ENCODE data around the gene IQCN.
A peak's percentile ranks its signal among the peaks of the same experiment; 100 is the strongest.

Gene IQCN

DNA sequence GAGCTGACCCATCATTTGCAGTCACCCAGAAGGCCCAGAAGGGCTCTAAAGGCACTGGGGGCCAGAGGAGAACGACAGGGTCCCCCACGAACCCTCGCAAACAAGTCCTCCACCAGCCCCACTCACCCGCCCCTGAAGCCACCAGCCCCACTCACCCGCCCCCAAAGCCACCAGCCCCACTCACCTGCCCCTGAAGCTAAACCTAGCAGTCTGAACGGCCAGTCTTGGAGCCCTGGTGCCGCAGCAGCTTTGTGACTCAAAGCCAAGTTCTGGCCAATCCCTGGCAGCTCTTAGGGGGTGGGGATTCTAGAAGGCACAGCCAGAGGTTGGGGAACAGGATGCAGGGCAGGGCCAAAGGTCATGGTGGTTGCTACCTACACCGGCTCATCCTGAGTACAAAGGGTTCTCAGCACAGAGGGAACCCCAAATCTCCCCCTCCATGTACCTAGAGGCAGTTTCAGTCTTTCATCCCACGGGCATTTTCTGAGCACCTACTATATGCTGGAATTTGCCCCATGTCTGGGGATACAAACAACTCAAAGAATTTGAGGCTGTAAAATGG is at the start of gene IQCN:
Gene IQCN, minus strand, starts transcription at position 234 of the 562 bp plus-strand sequence. CDS start 4,974 bp downstream, outside the sequence.
- no peak for DNase-seq
- in situ Hi-C loops (cut with HindIII; ENCODE audit: low pct_ligation_motif_present, low pct_unique_long_range_greater_than_20kb, low sequenced_read_pairs) = no loop called here

- in situ Hi-C loops (cut with HindIII; ENCODE audit: low pct_ligation_motif_present, low pct_unique_long_range_greater_than_20kb, low sequenced_read_pairs) = no loop called here
- DNase-seq = peak; percentile 96
Observed at GRCh38 chr19:18322759-18323460, 48.7 kb upstream of the IQCN start, which contains the start of gene LSM4. TSS of gene LSM4 (minus strand) at chr19:18323076. CDS start at chr19:18323020, 56 bp downstream.

DNA sequence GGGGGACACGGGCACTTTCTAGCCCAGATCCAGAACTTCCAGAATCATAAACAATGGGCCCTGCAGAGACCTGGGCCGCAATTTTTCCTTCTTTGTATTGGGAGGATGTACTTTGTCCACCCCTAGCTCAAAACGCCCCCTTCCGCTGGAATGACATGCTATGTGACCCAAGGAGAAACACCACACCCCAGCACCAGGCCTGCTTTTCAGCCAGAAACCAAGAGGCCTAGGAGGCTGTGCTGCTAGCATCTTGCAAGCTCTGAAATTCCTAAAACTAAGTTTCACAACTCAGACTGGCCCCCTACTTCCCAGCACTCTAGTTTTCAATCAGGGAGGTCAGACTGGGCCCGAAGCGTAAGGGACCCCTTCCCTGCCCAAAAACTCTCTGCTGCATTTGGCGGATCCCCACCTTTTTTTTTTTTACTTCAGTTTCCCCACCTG is 48.1 kb upstream of the IQCN start:
- in situ Hi-C loops (cut with HindIII; ENCODE audit: low pct_ligation_motif_present, low pct_unique_long_range_greater_than_20kb, low sequenced_read_pairs) = no loop called here
- DNase-seq = peak; percentile 61

DNA sequence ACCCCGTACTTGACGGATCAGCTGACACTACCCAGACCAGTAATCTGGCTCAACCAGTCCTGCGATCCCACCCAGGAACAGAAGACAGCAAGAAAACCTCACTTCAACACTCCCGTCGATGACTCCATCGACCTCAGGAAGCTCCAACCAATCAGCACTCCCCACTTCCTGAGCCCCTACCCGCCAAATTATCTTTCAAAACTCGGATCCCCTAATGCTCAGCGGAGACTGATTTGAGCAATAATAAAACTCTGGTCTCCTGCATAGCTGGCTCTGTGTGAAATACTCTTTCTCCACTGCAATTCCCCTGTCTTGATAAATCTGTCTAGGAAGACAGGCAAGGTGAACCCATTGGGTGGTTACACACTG is 47.5 kb upstream of the IQCN start:
- DNase-seq = no peak
- in situ Hi-C loops (cut with HindIII; ENCODE audit: low pct_ligation_motif_present, low pct_unique_long_range_greater_than_20kb, low sequenced_read_pairs) = no loop called here

DNA sequence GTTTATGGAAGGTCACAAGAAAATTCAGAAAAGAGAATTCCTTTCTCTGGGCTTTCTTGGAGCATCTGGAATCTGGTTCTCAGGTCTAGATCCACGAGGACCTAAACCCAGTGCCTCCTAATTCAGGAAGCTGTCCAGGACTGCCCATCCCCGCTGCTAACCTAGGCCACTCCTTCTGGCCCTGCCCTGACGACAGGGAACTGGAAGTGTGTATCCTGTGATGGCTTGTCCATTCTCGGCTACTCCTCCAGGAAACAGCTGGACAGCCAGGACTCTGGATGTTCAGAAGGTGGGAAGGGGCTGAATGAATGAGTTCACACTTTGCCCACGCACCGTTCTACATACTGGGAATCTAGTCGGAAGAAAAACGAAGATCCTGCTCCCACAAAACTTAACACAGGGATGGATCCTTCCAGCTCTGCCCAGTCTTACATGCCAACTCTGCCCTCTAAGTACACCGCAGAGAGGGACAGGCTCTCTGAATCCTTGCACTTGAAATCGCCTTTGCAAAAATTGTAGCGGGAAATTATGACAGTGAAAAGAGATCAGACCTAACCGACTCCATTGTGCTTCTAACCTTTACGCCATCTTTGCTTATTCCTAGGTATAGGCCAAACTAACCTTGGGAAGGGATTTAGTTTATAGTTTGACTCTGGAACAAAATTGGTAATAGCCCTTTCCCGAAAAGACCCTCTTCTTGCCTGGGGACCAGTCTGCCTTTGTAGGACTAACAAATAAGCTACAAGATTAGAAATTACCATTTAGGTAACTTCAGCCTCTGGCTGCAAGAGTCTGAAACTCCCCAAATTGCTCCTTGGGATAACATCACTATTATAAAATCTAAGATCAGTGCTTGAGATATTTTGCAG is 46.8 kb upstream of the IQCN start:
- in situ Hi-C loops (cut with HindIII; ENCODE audit: low pct_ligation_motif_present, low pct_unique_long_range_greater_than_20kb, low sequenced_read_pairs) = no loop called here
- DNase-seq = no peak

- in situ Hi-C loops (cut with HindIII; ENCODE audit: low pct_ligation_motif_present, low pct_unique_long_range_greater_than_20kb, low sequenced_read_pairs) = no loop called here
- no peak for DNase-seq
Observed at GRCh38 chr19:18319591-18320135, 45.4 kb upstream of the IQCN start.

DNA sequence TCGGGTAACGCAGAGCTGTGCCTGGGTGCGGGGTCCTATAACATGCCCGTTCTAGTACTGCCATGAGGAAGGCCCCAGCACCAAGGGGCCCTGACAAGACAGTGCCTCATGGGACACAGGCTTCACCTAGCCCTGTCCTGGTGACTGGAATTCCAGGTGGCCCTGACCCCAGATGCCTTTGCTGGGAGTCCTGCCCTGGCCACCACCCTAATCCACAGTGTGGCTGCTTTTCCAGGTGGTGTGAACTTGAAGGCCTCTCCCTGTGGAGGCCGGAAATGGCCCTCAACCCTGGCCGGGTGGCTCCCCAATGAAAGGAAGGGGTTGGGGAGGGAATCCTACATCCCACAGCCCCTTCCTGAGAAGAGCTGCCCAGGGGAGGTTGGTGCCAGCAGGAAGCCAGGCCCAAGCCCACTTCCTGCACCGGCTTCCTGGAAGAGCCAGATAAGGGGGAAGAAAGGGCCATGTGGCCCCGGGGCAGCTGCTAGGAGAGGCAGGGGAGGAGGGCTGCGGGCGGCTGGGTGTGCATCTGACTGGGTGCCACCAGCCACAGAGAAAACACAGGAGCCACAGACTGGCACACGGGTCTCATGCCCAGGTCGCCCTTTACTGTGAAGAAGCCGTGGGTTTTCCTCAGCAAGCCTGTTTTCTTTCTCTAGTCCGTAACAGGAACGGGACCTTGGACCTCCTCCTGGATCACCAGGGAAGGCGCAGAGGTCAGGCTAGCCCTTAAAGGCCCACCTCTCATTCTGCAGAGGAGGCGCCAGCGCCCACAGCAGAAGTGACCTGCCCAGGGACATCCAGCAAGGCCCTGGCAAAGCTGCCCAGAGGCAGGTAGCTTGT is 43.9 kb upstream of the IQCN start:
- DNase-seq = no peak
- in situ Hi-C loops (cut with HindIII; ENCODE audit: low pct_ligation_motif_present, low pct_unique_long_range_greater_than_20kb, low sequenced_read_pairs) = no loop called here

GRCh38 chr19:18313398-18313797 is 39.1 kb upstream of the IQCN start:
- in situ Hi-C loops (cut with HindIII; ENCODE audit: low pct_ligation_motif_present, low pct_unique_long_range_greater_than_20kb, low sequenced_read_pairs) = no loop called here
- DNase-seq = no peak

DNA sequence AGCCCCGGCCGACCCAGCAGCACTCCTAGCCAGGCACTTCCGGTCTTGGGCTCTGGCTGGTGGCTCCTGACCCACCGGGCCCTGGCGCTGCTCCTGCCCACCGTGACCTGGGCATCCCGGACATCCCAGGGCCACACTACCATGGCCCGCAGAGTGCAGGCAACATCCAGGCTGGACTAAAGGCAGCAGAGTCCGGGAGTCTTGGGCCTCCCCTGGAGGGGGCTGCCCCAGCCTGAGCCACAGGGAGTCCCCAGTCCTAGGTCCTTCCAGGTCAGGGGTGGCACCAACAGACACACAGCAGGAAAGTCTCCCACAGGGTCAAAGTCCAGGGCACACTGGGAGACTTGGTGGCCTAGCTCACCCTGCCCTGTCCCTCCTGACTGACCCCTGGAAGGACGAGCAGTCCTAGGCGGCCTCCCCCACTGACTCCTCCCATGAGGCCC is 37.9 kb upstream of the IQCN start:
- in situ Hi-C loops (cut with HindIII; ENCODE audit: low pct_ligation_motif_present, low pct_unique_long_range_greater_than_20kb, low sequenced_read_pairs) = no loop called here
- no peak for DNase-seq

GRCh38 chr19:18311502-18312091 is 37.3 kb upstream of the IQCN start:
- DNase-seq = no peak
- in situ Hi-C loops (cut with HindIII; ENCODE audit: low pct_ligation_motif_present, low pct_unique_long_range_greater_than_20kb, low sequenced_read_pairs) = no loop called here

- in situ Hi-C loops (cut with HindIII; ENCODE audit: low pct_ligation_motif_present, low pct_unique_long_range_greater_than_20kb, low sequenced_read_pairs) = no loop called here
- DNase-seq = no peak
Observed at GRCh38 chr19:18310966-18311365, 36.7 kb upstream of the IQCN start.

- DNase-seq = no peak
- in situ Hi-C loops (cut with HindIII; ENCODE audit: low pct_ligation_motif_present, low pct_unique_long_range_greater_than_20kb, low sequenced_read_pairs) = no loop called here
Observed at GRCh38 chr19:18310118-18310909, 36.1 kb upstream of the IQCN start.

DNA sequence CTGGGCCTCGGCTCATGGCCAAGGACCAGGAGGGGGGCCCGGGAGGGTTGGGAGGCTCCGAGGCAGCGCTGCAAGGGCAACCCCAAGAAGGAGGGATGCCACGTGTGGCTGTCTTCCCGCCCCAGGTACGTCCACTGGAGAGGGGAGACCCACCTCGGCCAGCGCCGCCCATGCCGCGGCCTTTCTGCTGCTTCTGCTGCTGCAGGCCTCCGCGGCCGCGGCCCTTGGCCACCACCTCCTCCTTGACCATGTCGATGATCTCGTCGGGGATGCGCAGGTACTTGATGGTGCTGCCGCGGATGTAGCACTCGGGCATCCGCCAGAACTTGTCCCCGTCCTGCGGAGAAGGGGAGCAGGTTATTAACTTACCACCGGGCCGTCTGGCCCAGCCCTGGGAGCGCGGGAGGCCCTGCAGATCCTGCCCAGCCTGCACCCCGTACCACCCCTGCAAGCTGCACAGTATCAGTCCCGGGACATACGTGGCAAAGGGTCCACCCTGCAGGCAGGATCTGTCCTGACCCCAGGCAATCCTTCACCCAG is 35.3 kb upstream of the IQCN start:
- in situ Hi-C loops (cut with HindIII; ENCODE audit: low pct_ligation_motif_present, low pct_unique_long_range_greater_than_20kb, low sequenced_read_pairs) = no loop called here
- no peak for DNase-seq

DNA sequence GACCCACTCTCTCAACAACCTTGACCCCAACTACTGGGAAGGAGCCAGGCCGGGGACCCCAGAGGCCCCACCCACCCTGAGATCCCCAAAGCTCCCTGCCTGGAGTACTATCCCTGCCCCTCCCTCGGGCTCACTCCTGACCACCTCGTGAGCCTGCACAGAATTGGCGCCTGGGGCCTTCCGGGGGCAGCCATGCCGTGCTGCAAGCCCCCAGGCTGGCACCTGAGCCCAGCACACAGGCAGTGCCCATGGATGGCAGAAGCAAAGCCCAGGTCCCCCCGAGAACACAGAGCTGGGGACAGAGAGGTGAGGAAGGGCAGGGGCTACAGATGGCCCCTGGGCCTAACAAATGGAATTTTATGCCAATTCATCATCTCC is 34.7 kb upstream of the IQCN start:
- in situ Hi-C loops (cut with HindIII; ENCODE audit: low pct_ligation_motif_present, low pct_unique_long_range_greater_than_20kb, low sequenced_read_pairs) = no loop called here
- DNase-seq = no peak

DNA sequence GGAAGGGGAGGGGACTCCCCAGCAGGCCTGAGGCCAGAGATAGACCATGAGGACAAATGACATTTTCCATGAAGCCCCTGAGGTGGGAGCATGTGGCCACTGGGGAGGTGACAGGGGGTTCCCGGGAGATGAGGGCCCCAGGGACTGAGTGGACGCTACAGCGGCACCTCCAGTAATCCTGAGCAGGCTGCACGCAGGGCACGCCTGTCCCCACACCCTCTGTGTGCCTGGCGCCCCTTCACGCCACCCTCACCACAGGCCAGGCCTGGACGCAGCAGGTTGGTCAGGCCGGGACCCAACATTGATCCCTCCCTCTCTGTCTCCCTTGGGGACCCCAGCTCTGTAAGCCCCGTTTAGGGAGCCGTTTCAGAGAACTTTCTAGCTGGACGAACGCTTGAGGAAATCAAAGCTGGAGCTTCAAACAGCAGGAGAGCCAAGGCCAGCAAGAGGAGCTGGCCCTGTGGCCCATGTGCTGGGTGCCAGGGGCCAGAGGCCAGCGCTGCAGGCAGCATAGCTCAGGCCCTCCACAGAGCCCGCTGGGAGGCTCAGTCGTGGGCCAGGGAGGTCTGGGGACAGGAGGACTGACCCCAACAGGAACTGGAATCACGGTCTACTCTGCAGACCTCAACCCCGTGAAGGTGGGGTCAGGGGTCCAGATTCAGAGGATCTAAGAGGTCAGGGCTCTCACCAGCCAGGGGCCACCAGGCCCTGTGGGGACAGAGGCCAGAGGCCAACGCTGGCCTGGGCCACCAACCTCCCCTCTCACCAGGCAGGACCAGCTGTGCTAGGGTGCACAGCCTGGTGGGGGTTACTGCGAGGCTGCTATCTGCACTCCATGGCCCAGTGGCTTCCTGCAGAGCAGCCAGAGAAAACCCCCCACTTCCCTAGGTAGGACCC is 34.0 kb upstream of the IQCN start:
- no peak for DNase-seq
- in situ Hi-C loops (cut with HindIII; ENCODE audit: low pct_ligation_motif_present, low pct_unique_long_range_greater_than_20kb, low sequenced_read_pairs) = no loop called here

DNA sequence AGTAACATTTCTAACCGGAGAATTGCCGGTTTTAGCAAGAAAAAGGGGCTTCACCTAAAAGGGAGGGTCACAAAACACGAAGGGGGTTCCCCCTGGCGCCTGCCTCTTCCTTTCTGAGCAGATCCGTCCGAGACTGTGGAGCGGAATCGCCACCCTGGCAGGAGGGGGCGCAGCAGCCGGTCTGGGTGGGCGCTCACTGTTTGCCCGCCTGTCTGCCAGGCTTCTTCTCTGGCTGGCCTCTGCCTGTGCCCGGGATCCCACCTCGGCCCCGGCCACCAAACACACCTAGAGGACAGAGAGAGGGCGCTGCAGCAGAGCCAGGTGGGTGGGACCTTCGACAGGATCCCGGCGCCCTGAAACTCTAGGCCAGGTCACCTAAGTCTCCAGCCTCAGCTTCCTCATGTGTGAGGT is 33.0 kb upstream of the IQCN start:
- no peak for DNase-seq
- in situ Hi-C loops (cut with HindIII; ENCODE audit: low pct_ligation_motif_present, low pct_unique_long_range_greater_than_20kb, low sequenced_read_pairs) = no loop called here

All from ACHN (cell line).